Mesendoderm (in vitro differentiated cells): Measurements from ENCODE around the gene TPO.

Experiments
- DNase-seq: peaks from one replicate; pipeline ENCODE4 v3.0.0; 2013
- H2AK5ac ChIP-seq: 2 replicates; pipeline ENCODE4 v1.6.1; 2013; ENCODE audit warnings: low read length, inconsistent platforms
- H2BK120ac ChIP-seq: 2 replicates; pipeline ENCODE4 v1.6.1; 2013; ENCODE audit warnings: low read depth, mild to moderate bottlenecking, low read length, moderate library complexity, mixed read lengths
- H2BK15ac ChIP-seq: replicated peaks from 2 replicates; pipeline ENCODE4 v1.6.1; 2013; ENCODE audit warnings: low read depth, mild to moderate bottlenecking, moderate library complexity
- H2BK5ac ChIP-seq: 2 replicates; pipeline ENCODE4 v1.6.1; 2013; ENCODE audit warnings: low read length, inconsistent platforms
- H3K18ac ChIP-seq: 2 replicates; pipeline ENCODE4 v1.6.1; 2013; ENCODE audit warnings: mild to moderate bottlenecking, low read length, mixed read lengths
- H3K23ac ChIP-seq: one replicate; pipeline ENCODE4 v1.6.1; 2013; ENCODE audit warnings: low read length
- H3K27ac ChIP-seq: 2 replicates; pipeline ENCODE4 v1.5.1; 2013; ENCODE audit warnings: low read depth, mild to moderate bottlenecking, inconsistent platforms, low read length, moderate library complexity
- H3K27me3 ChIP-seq: 2 replicates; pipeline ENCODE4 v1.6.1; 2013; ENCODE audit warnings: low read length, control low read depth, mild to moderate bottlenecking, inconsistent platforms; ENCODE audit not compliant: insufficient read depth, poor library complexity
- H3K36me3 ChIP-seq: 2 replicates; pipeline ENCODE4 v1.6.1; 2013; ENCODE audit warnings: low read length, inconsistent platforms; ENCODE audit not compliant: control insufficient read depth, insufficient read depth
- H3K4ac ChIP-seq: one replicate; pipeline ENCODE4 v1.6.1; 2013; ENCODE audit warnings: low read depth, mild to moderate bottlenecking, low read length, moderate library complexity
- H3K4me1 ChIP-seq: 2 replicates; pipeline ENCODE4 v1.6.1; 2013; ENCODE audit warnings: low read depth, low read length, inconsistent platforms; ENCODE audit not compliant: control insufficient read depth
- H3K4me2 ChIP-seq: 2 replicates; pipeline ENCODE4 v1.6.1; 2013; ENCODE audit warnings: low read length
- H3K4me3 ChIP-seq: 2 replicates; pipeline ENCODE4 v1.5.1; 2013; ENCODE audit warnings: mild to moderate bottlenecking, low read length
- H3K56ac ChIP-seq: one replicate; pipeline ENCODE4 v1.6.1; 2013; ENCODE audit warnings: low read length
- H3K79me1 ChIP-seq: 2 replicates; pipeline ENCODE4 v1.6.1; 2013; ENCODE audit warnings: low read length, inconsistent platforms
- H3K79me2 ChIP-seq: 2 replicates; pipeline ENCODE4 v1.6.1; 2013; ENCODE audit warnings: mild to moderate bottlenecking, low read length; ENCODE audit not compliant: control insufficient read depth, insufficient read depth
- H3K9ac ChIP-seq: 2 replicates; pipeline ENCODE4 v1.6.1; 2013; ENCODE audit warnings: low read length, inconsistent platforms
- H4K5ac ChIP-seq: one replicate; pipeline ENCODE4 v1.6.1; 2013; ENCODE audit warnings: low read length
- H4K8ac ChIP-seq: one replicate; pipeline ENCODE4 v1.6.1; 2013; ENCODE audit warnings: low read depth, mild to moderate bottlenecking, control low read depth, low read length, moderate library complexity
- whole genome bisulfite sequencing: extraction: QIAGEN DNeasy Blood & Tissue Kit; methylation state at CpG from one replicate; pipeline ENCODE4 v1.1.7; 2013; ENCODE audit warnings: low lambda C conversion rate, missing lambda C conversion rate; ENCODE audit not compliant: insufficient coverage; ENCODE audit errors: extremely low coverage; 5-methylcytosine and 5-hydroxymethylcytosine counted together

The TPO gene

DNA sequence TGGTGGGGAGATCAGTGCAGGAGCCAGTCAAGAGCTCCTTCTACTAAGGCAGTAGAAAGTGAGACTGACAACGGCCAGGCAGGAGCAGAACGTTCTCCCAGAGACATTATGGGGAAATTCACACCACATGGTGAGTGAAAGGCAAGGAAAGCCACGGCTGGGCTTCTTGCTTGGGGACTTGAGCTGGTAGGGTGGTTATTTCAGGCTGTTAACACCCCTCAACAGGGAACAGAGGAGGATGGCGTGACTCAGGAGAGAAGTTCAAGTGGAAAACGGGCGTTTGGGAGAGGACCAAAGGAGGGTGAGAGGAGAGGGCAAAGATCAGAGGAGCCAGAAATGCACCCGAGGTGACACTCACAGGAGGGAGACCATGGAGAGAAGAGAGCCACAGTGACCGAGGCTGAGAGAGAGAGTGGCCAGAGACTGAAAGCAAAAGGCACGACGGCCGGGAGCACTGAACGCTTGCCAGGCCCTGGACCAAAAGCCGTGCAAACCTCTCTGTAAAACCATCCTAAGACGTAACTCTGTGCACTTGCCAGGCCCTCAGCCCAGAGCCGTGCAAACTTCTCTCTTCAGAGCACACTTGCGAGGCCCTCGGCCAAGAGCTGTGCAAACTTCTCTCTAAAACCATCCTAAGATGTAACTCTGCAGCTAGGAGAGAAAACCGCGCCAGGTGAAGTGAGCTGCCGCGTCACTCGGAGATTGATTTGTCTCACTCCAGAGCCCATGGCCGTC is 7.7 kb downstream of the TPO start:
- no peaks in the 10 kb centered on the region for H3K4me1 ChIP-seq
- H2BK15ac ChIP-seq, result no peak overlapping the region
- no peak overlapping the region for H3K9ac ChIP-seq
- no peak for DNase-seq
- no peak overlapping the region for H3K4ac ChIP-seq
- H2BK5ac ChIP-seq, result no peak overlapping the region
- H3K79me2 ChIP-seq, result no peaks in the 10 kb centered on the region
- no peak overlapping the region for H2AK5ac ChIP-seq
- H3K18ac ChIP-seq, result no peak overlapping the region
- H3K4me2 ChIP-seq, result no peak overlapping the region
- no peak overlapping the region for H2BK120ac ChIP-seq
- no peaks in the 10 kb centered on the region for H3K27me3 ChIP-seq
- no peaks in the 10 kb centered on the region for H3K79me1 ChIP-seq
- no peak overlapping the region for H4K8ac ChIP-seq
- H3K36me3 ChIP-seq, result no peaks in the 10 kb centered on the region
- no peak overlapping the region for H3K23ac ChIP-seq
- no peak overlapping the region for H3K27ac ChIP-seq
- WGBS, result no CpG with 5 or more reads among the region's 23 CpGs
- no peak overlapping the region for H4K5ac ChIP-seq
- H3K56ac ChIP-seq, result no peak overlapping the region
- H3K4me3 ChIP-seq, result no peak overlapping the region

DNA sequence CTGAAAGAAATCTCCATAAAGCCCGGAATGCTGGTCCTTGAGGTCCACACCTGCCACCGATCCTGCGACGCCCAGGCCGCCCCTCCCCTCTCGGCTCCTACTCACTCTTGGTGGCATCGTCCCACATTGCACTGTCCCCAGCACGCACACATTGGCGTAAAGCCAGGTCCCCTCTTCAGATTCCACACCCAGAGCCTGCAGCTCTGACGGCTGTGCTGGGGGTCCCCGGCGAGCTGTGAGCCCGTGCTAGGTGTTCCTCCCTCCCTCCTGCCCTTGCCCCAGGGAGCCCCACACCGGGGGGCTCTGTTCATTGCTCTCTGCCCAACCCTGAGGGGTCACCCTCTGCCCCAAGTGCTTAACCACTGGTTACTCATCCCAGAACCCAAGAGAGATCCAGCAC is 8.5 kb downstream of the TPO start:
- no CpG with 5 or more reads among the region's 14 CpGs for WGBS

DNA sequence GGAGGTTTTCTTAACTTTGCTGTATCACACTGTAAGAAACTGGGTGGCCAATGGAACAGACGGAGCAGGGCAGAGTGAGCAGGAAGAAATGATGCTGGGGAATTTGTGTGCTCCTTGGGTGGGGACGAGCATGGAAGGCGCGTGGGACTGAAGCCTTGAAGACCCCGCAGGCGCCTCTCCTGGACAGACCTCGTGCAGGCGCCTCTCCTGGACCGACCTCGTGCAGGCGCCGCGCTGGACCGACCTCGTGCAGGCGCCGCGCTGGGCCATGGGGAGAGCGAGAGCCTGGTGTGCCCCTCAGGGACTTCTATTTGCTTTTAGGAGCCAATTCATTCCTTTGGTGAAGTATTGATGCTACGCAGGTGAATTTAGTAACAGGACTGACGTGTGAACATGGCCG is 8.9 kb downstream of the TPO start:
- no peaks in the 10 kb centered on the region for H3K4me1 ChIP-seq
- no peaks in the 10 kb centered on the region for H3K79me2 ChIP-seq
- H3K4me2 ChIP-seq, result no peak overlapping the region
- H4K5ac ChIP-seq, result no peak overlapping the region
- no peaks in the 10 kb centered on the region for H3K27me3 ChIP-seq
- no peak overlapping the region for H2BK120ac ChIP-seq
- no peak overlapping the region for H3K27ac ChIP-seq
- no peak overlapping the region for H2BK5ac ChIP-seq
- no peak overlapping the region for H3K18ac ChIP-seq
- H4K8ac ChIP-seq, result no peak overlapping the region
- DNase-seq, result no peak
- no peaks in the 10 kb centered on the region for H3K79me1 ChIP-seq
- no peak overlapping the region for H2AK5ac ChIP-seq
- H3K4ac ChIP-seq, result no peak overlapping the region
- H3K36me3 ChIP-seq, result no peaks in the 10 kb centered on the region
- H2BK15ac ChIP-seq, result no peak overlapping the region
- H3K56ac ChIP-seq, result no peak overlapping the region
- H3K9ac ChIP-seq, result no peak overlapping the region
- no peak overlapping the region for H3K23ac ChIP-seq
- H3K4me3 ChIP-seq, result no peak overlapping the region
- no CpG with 5 or more reads among the region's 22 CpGs for WGBS

More for the DNA sequence above, 8.5 kb downstream of the TPO start:
- Histone ChIP-seq H3K4me1 (no peaks in the 10 kb centered on the region), H3K4me3 (no peak overlapping the region), H4K5ac (no peak overlapping the region), H3K27me3 (no peaks in the 10 kb centered on the region), H3K18ac (no peak overlapping the region), H2BK15ac (no peak overlapping the region), H3K4me2 (no peak overlapping the region), H3K79me2 (no peaks in the 10 kb centered on the region), H3K79me1 (no peaks in the 10 kb centered on the region), H3K36me3 (no peaks in the 10 kb centered on the region), H3K56ac (no peak overlapping the region), H3K4ac (no peak overlapping the region), H3K9ac (no peak overlapping the region), H2BK120ac (no peak overlapping the region), H2AK5ac (no peak overlapping the region), H4K8ac (no peak overlapping the region), H2BK5ac (no peak overlapping the region), H3K27ac (no peak overlapping the region), H3K23ac (no peak overlapping the region)
- DNase-seq, result no peak

DNA sequence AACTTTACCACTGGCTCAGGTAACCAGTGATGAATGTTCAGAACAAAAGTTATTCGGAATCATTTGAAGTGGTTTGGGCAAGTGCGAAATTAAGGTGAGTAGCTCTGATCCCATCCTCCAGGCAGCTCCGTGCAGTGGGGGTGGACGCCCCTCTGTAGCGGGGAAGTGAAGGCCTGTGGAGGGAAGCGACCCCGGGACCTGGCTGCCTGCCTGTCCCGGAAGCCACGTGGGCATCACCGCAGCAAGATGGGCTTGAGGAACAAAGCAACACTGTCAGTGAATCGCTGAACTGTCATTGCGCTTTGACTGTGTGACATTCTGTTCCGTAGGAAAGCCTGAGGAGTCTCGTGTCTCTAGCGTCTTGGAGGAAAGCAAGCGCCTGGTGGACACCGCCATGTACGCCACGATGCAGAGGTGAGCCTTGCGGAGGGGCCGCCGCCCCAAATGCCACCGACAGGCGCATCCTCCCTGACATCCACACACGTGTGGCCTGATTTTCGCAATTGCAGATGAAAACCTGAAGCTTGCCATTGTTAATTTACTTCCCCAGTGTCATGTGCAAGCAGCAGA is 9.5 kb downstream of the TPO start:
- H3K4ac ChIP-seq, result no peak overlapping the region
- H2BK15ac ChIP-seq, result no peak overlapping the region
- no peak overlapping the region for H3K56ac ChIP-seq
- no peak overlapping the region for H4K8ac ChIP-seq
- H2BK5ac ChIP-seq, result no peak overlapping the region
- H3K18ac ChIP-seq, result no peak overlapping the region
- H2BK120ac ChIP-seq, result no peak overlapping the region
- no peaks in the 10 kb centered on the region for H3K4me1 ChIP-seq
- WGBS, result no CpG with 5 or more reads among the region's 26 CpGs
- H3K79me1 ChIP-seq, result no peaks in the 10 kb centered on the region
- H3K27me3 ChIP-seq, result no peaks in the 10 kb centered on the region
- no peak overlapping the region for H3K23ac ChIP-seq
- no peak overlapping the region for H3K4me2 ChIP-seq
- H3K4me3 ChIP-seq, result no peak overlapping the region
- no peak overlapping the region for H3K27ac ChIP-seq
- no peak overlapping the region for H4K5ac ChIP-seq
- no peak overlapping the region for H2AK5ac ChIP-seq
- H3K36me3 ChIP-seq, result no peaks in the 10 kb centered on the region
- H3K79me2 ChIP-seq, result no peaks in the 10 kb centered on the region
- no peak for DNase-seq
- no peak overlapping the region for H3K9ac ChIP-seq

DNA sequence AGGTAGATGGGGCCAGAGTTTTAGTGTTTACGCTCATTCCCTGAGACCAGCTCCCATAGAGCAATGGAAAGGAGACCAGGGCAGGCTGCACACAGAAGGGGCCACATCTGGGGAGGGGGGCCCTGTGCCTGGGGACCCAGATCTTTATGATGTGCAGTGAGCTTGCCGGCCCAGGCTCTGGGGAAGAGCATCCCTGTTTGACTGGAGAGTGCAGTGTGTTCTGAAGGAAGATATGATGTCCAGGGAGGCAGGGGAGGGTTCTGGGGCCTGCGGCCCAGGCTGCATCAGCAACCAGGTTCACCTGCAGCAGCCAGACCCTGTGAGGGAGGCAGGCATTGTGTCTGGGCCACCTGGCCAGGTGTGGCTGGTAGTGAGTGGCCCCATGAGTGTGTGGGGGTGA is 13.8 kb downstream of the TPO start:
- Histone ChIP-seq H3K56ac (no peak overlapping the region), H3K79me2 (no peaks in the 10 kb centered on the region)
- no CpG with 5 or more reads among the region's 3 CpGs for WGBS

DNA sequence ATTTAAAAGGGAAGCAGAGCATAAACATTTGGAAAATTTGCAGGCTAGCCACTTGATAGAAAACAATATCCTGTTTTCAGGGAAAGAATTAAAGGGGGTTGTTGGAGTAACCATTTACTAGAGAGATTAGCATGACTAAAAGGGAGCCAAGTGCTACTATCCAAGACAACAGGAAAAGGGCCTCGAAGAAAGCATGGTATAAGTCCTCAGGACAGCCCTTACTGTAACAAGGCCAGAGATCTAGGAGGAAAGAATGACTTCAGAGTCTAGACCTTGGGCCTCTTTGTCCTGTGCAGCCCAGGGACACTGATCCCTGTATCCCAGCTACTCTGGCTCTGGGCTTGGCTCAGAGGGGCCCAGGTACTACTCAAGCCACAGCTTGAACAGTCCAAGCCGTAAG is 16.6 kb downstream of the TPO start:
- H2BK15ac ChIP-seq, result no peak overlapping the region
- no peak overlapping the region for H3K4me3 ChIP-seq
- no peak overlapping the region for H3K4ac ChIP-seq
- H3K18ac ChIP-seq, result no peak overlapping the region
- no peak overlapping the region for H2BK5ac ChIP-seq
- H3K79me1 ChIP-seq, result no peaks in the 10 kb centered on the region
- no peak overlapping the region for H3K27ac ChIP-seq
- H2BK120ac ChIP-seq, result no peak overlapping the region
- H3K9ac ChIP-seq, result no peak overlapping the region
- no peak overlapping the region for H3K4me2 ChIP-seq
- H3K27me3 ChIP-seq, result no peaks in the 10 kb centered on the region
- no CpG with 5 or more reads among the region's 2 CpGs for WGBS
- no peaks in the 10 kb centered on the region for H3K4me1 ChIP-seq
- no peaks in the 10 kb centered on the region for H3K79me2 ChIP-seq
- H4K5ac ChIP-seq, result no peak overlapping the region
- DNase-seq, result no peak
- no peak overlapping the region for H2AK5ac ChIP-seq
- no peak overlapping the region for H4K8ac ChIP-seq
- no peak overlapping the region for H3K56ac ChIP-seq
- H3K23ac ChIP-seq, result no peak overlapping the region
- H3K36me3 ChIP-seq, result no peaks in the 10 kb centered on the region

More for the DNA sequence above, 13.8 kb downstream of the TPO start:
- no peak overlapping the region for H2BK5ac ChIP-seq
- no peak overlapping the region for H3K4me2 ChIP-seq
- no peaks in the 10 kb centered on the region for H3K27me3 ChIP-seq
- H2BK120ac ChIP-seq, result no peak overlapping the region
- no peak overlapping the region for H3K18ac ChIP-seq
- no peak overlapping the region for H3K9ac ChIP-seq
- H2AK5ac ChIP-seq, result no peak overlapping the region
- no peak overlapping the region for H3K4ac ChIP-seq
- no peak overlapping the region for H3K4me3 ChIP-seq
- H3K23ac ChIP-seq, result no peak overlapping the region
- H3K27ac ChIP-seq, result no peak overlapping the region
- no peak overlapping the region for H2BK15ac ChIP-seq
- no peak overlapping the region for H4K8ac ChIP-seq
- no peaks in the 10 kb centered on the region for H3K36me3 ChIP-seq
- H4K5ac ChIP-seq, result no peak overlapping the region
- no peaks in the 10 kb centered on the region for H3K79me1 ChIP-seq
- no peak for DNase-seq
- H3K4me1 ChIP-seq, result no peaks in the 10 kb centered on the region
